H9 (cell line): ENCODE data around the gene ADH1B. TPM values are rescaled to one million over a fixed set of nuclear protein-coding genes. Genes with fewer than 3 reads are reported as not detected.

Experiments
- DNase-seq: peaks from one replicate; pipeline ENCODE4 v3.0.0-alpha.2; 2017
- H2AFZ ChIP-seq: one replicate; pipeline ENCODE4 v1.6.1; 2013; ENCODE audit warnings: mild to moderate bottlenecking, low read length, control low read depth, moderate library complexity
- H2AK5ac ChIP-seq: 2 replicates; pipeline ENCODE4 v1.6.1; 2013; ENCODE audit warnings: low read length, control low read depth, mixed read lengths; ENCODE audit not compliant: insufficient read length
- H2BK120ac ChIP-seq: one replicate; pipeline ENCODE4 v1.6.1; 2013; ENCODE audit warnings: low read depth, mild to moderate bottlenecking, low read length, control low read depth, inconsistent platforms; ENCODE audit not compliant: poor library complexity, severe bottlenecking
- H2BK12ac ChIP-seq: 2 replicates; pipeline ENCODE4 v1.6.1; 2013; ENCODE audit warnings: low read length, control low read depth, mixed read lengths, low read depth; ENCODE audit not compliant: insufficient read length
- H2BK15ac ChIP-seq: 2 replicates; pipeline ENCODE4 v1.6.1; 2013; ENCODE audit warnings: low read depth, low read length, control low read depth
- H2BK20ac ChIP-seq: one replicate; pipeline ENCODE4 v1.6.1; 2013; ENCODE audit warnings: low read depth, mild to moderate bottlenecking, low read length, control low read depth, inconsistent platforms; ENCODE audit not compliant: poor library complexity, severe bottlenecking
- H2BK5ac ChIP-seq: 2 replicates; pipeline ENCODE4 v1.6.1; 2013; ENCODE audit warnings: low read length, control low read depth, mixed read lengths; ENCODE audit not compliant: insufficient read length
- H3K14ac ChIP-seq: 2 replicates; pipeline ENCODE4 v1.6.1; 2013; ENCODE audit warnings: low read length, control low read depth; ENCODE audit not compliant: insufficient read depth
- H3K18ac ChIP-seq: 2 replicates; pipeline ENCODE4 v1.6.1; 2013; ENCODE audit warnings: low read depth, mild to moderate bottlenecking, mixed read lengths, low read length, control low read depth; ENCODE audit not compliant: insufficient read length
- H3K23ac ChIP-seq: 2 replicates; pipeline ENCODE4 v1.6.1; 2013; ENCODE audit warnings: low read length, control low read depth, mixed read lengths, low read depth; ENCODE audit not compliant: insufficient read length
- H3K23me2 ChIP-seq: 2 replicates; pipeline ENCODE4 v1.6.1; 2013; ENCODE audit warnings: low read depth, mild to moderate bottlenecking, mixed read lengths, low read length, control low read depth; ENCODE audit not compliant: insufficient read length, poor library complexity, severe bottlenecking
- H3K27ac ChIP-seq: 2 replicates; pipeline ENCODE4 v1.5.1; 2013; ENCODE audit warnings: low read length, control low read depth, mixed read lengths, low read depth; ENCODE audit not compliant: insufficient read length
- H3K27me3 ChIP-seq: 2 replicates; pipeline ENCODE4 v1.6.1; 2013; ENCODE audit warnings: low read length, control low read depth, inconsistent platforms; ENCODE audit not compliant: insufficient read depth
- H3K4ac ChIP-seq: 2 replicates; pipeline ENCODE4 v1.6.1; 2013; ENCODE audit warnings: low read depth, mild to moderate bottlenecking, control low read depth, inconsistent platforms, low read length, moderate library complexity
- H3K4me1 ChIP-seq: 2 replicates; pipeline ENCODE4 v1.6.1; 2013; ENCODE audit warnings: low read length, control low read depth, inconsistent platforms; ENCODE audit not compliant: insufficient read depth
- H3K4me2 ChIP-seq: 2 replicates; pipeline ENCODE4 v1.6.1; 2013; ENCODE audit warnings: low read length, control low read depth, mixed read lengths; ENCODE audit not compliant: insufficient read length, insufficient read depth
- H3K56ac ChIP-seq: 2 replicates; pipeline ENCODE4 v1.6.1; 2013; ENCODE audit warnings: low read depth, mild to moderate bottlenecking, mixed read lengths, low read length, control low read depth; ENCODE audit not compliant: insufficient read length
- H3K79me1 ChIP-seq: 2 replicates; pipeline ENCODE4 v1.6.1; 2013; ENCODE audit warnings: low read depth, mild to moderate bottlenecking, moderate library complexity, low read length, control low read depth, inconsistent platforms; ENCODE audit not compliant: insufficient read depth, poor library complexity, severe bottlenecking
- H3K79me2 ChIP-seq: 2 replicates; pipeline ENCODE4 v1.6.1; 2013; ENCODE audit warnings: low read length, control low read depth, inconsistent platforms; ENCODE audit not compliant: insufficient read depth
- H3K9ac ChIP-seq: 2 replicates; pipeline ENCODE4 v1.6.1; 2013; ENCODE audit warnings: low read length, control low read depth, mixed read lengths; ENCODE audit not compliant: insufficient read length; ENCODE audit errors: extremely low read depth
- H3K9me3 ChIP-seq: one replicate; pipeline ENCODE4 v1.6.1; 2013; ENCODE audit warnings: low read depth, low read length, inconsistent platforms; ENCODE audit not compliant: control insufficient read depth
- H3T11ph ChIP-seq: one replicate; pipeline ENCODE4 v1.6.1; 2013; ENCODE audit warnings: mild to moderate bottlenecking, low read length, control low read depth, inconsistent platforms
- H4K20me1 ChIP-seq: one replicate; pipeline ENCODE4 v1.6.1; 2013; ENCODE audit not compliant: control insufficient read depth, insufficient read length, insufficient read depth
- H4K5ac ChIP-seq: 2 replicates; pipeline ENCODE4 v1.6.1; 2013; ENCODE audit warnings: low read depth, mild to moderate bottlenecking, mixed read lengths, low read length, control low read depth; ENCODE audit not compliant: insufficient read length
- H4K8ac ChIP-seq: replicated peaks from 2 replicates; pipeline ENCODE4 v1.6.1; 2013; ENCODE audit warnings: low read length, control low read depth, mixed read lengths, low read depth; ENCODE audit not compliant: insufficient read length
- H4K91ac ChIP-seq: 2 replicates; pipeline ENCODE4 v1.6.1; 2013; ENCODE audit warnings: low read depth, mild to moderate bottlenecking, moderate library complexity, mixed read lengths, low read length, control low read depth; ENCODE audit not compliant: insufficient read length
- H3K27ac Mint-ChIP-seq, 3 experiments: 2 replicates in 2 of 3; 3 replicates in 1 of 3; pipeline ENCODE4 v1.8.0; 2020 to 2021; ENCODE audit warnings: mixed read lengths in 3 of 3, mild to moderate bottlenecking in 1 of 3, moderate library complexity in 1 of 3
- H3K27me3 Mint-ChIP-seq: 2 replicates; pipeline ENCODE4 v1.8.0; 2021; ENCODE audit warnings: low read depth, mild to moderate bottlenecking, moderate library complexity, mixed read lengths
- H3K36me3 Mint-ChIP-seq, 3 experiments: 2 replicates in 2 of 3; 3 replicates in 1 of 3; pipeline ENCODE4 v1.8.0; 2020 to 2021; ENCODE audit warnings: low read depth in 3 of 3, mixed read lengths in 3 of 3; ENCODE audit not compliant: insufficient read depth in 1 of 3
- H3K4me1 Mint-ChIP-seq, 2 experiments: 2 replicates each; pipeline ENCODE4 v1.8.0; 2020; ENCODE audit warnings: mixed read lengths in 2 of 2
- H3K4me3 Mint-ChIP-seq, 2 experiments: 2 replicates in 1 of 2; 3 replicates in 1 of 2; pipeline ENCODE4 v1.8.0; 2020 to 2021; ENCODE audit warnings: mild to moderate bottlenecking in 2 of 2, mixed read lengths in 2 of 2, moderate library complexity in 1 of 2
- H3K9me3 Mint-ChIP-seq, 2 experiments: 2 replicates in 1 of 2; 3 replicates in 1 of 2; pipeline ENCODE4 v1.8.0; 2020; ENCODE audit warnings: mild to moderate bottlenecking in 2 of 2, mixed read lengths in 2 of 2, moderate library complexity in 1 of 2
- CTCF ChIP-seq: fragments of 200-600 bp; sonication (generic); conservative IDR thresholded peaks from 3 replicates; pipeline ENCODE4 v1.8.0; 2021; ENCODE audit warnings: antibody characterized with exemption, mild to moderate bottlenecking
- WGBS: extraction: QIAGEN DNeasy Blood & Tissue Kit; methylation state at CpG from one replicate; pipeline ENCODE4 v1.1.7; 2013; ENCODE audit warnings: missing lambda C conversion rate, low lambda C conversion rate, mixed read lengths; ENCODE audit not compliant: insufficient read length; ENCODE audit errors: extremely low coverage; 5-methylcytosine and 5-hydroxymethylcytosine counted together
- total RNA-seq: library from RNA; stranded (reverse); gene quantifications from 2 replicates; pipeline ENCODE4 v1.2.1, GENCODE V29; 2021

ADH1B gene
- total RNA-seq, 1 experiment from 2014 or later = not detected

- H4K20me1 ChIP-seq = no peaks in the 10 kb centered on the region
- no peak overlapping the region for H3K18ac ChIP-seq
- DNase-seq = no peak
- H3K79me1 ChIP-seq = no peaks in the 10 kb centered on the region
- H3K4me3 Mint-ChIP-seq = no peak overlapping the region
- no peak overlapping the region for H3K9ac ChIP-seq
- H3K23me2 ChIP-seq = no peaks in the 10 kb centered on the region
- H4K5ac ChIP-seq = no peak overlapping the region
- no peaks in the 10 kb centered on the region for H3K4me1 Mint-ChIP-seq
- no peaks in the 10 kb centered on the region for H3K9me3 ChIP-seq
- no peak overlapping the region for H4K8ac ChIP-seq
- peaks cover 0 to 10% (median 6%) of the 10 kb centered on the region in 3 experiments; a peak in 5 of 7 replicates for H3K36me3 Mint-ChIP-seq
- H3K27me3 Mint-ChIP-seq = no peaks in the 10 kb centered on the region
- peaks cover 17 to 23% of the 10 kb centered on the region in 2 experiments for H3K9me3 Mint-ChIP-seq
- WGBS = no CpG with 5 or more reads among the region's 2 CpGs
- TF ChIP-seq CTCF = no peak
- no peak overlapping the region for H2BK15ac ChIP-seq
- no peaks in the 10 kb centered on the region for H3K79me2 ChIP-seq
- H3K4ac ChIP-seq = no peak overlapping the region
- no peak overlapping the region for H2BK5ac ChIP-seq
- H3T11ph ChIP-seq = no peak overlapping the region
- H2BK20ac ChIP-seq = no peak overlapping the region
- no peak overlapping the region for H3K27ac Mint-ChIP-seq
- H3K14ac ChIP-seq = no peak overlapping the region
- no peak overlapping the region for H2AFZ ChIP-seq
- H2BK12ac ChIP-seq = no peak overlapping the region
- H3K23ac ChIP-seq = no peak overlapping the region
- H4K91ac ChIP-seq = no peak overlapping the region
- no peak overlapping the region for H3K27ac ChIP-seq
- no peak overlapping the region for H2BK120ac ChIP-seq
- no peaks in the 10 kb centered on the region for H3K27me3 ChIP-seq
- H3K4me1 ChIP-seq = no peaks in the 10 kb centered on the region
- no peak overlapping the region for H3K56ac ChIP-seq
- no peak overlapping the region for H2AK5ac ChIP-seq
- no peak overlapping the region for H3K4me2 ChIP-seq
Measured at GRCh38 chr4:99351487-99351886, 30.3 kb upstream of the ADH1B start.
